Common myeloid progenitor, CD34-positive (primary cell): Measurements from ENCODE around the gene MYO18A.
A peak's percentile ranks its signal among the peaks of the same experiment; 100 is the strongest.

ENCODE experiments used
- CTCF ChIA-PET: fragments of 350-600 bp; sonication (Branson Sonifier 250); formaldehyde crosslinking; loops from one replicate; lab custom pipeline; 2021; ENCODE audit warnings: antibody characterized with exemption; lab: Charles Lee
- POLR2A ChIA-PET: fragments of 350-600 bp; sonication (Branson Sonifier 250); formaldehyde crosslinking; loops from one replicate; lab custom pipeline; 2021; ENCODE audit warnings: antibody characterized with exemption; lab: Charles Lee
- DNase-seq, 3 donors: peaks; one replicate each; pipeline versions ENCODE4 v3.0.0 to v3.0.0-alpha.2; 2013
- H3K27ac ChIP-seq, 2 experiments: 1 replicate in 1 of 2; 2 replicates in 1 of 2; pipeline ENCODE4 v1.7.0; 2013; ENCODE audit warnings: inconsistent platforms in 2 of 2, low read length in 2 of 2, mild to moderate bottlenecking in 2 of 2, low read depth in 1 of 2, moderate library complexity in 1 of 2; ENCODE audit not compliant: severe bottlenecking in 2 of 2, insufficient read depth in 1 of 2, poor library complexity in 1 of 2
- H3K27me3 ChIP-seq, 5 experiments: replicated peaks in 2 of 5; 1 replicate in 3 of 5; 2 replicates in 2 of 5; pipeline versions ENCODE4 v1.6.1 to v1.7.0; 2013; ENCODE audit warnings: low read length in 4 of 5, mild to moderate bottlenecking in 2 of 5, moderate library complexity in 2 of 5, inconsistent platforms in 1 of 5; ENCODE audit not compliant: insufficient read depth in 5 of 5, control insufficient read depth in 4 of 5
- H3K36me3 ChIP-seq, 4 experiments: 1 replicate in 2 of 4; 2 replicates in 2 of 4; pipeline versions ENCODE4 v1.6.1 to v1.7.0; 2013; ENCODE audit warnings: low read length in 3 of 4, control low read depth in 1 of 4, mild to moderate bottlenecking in 1 of 4; ENCODE audit not compliant: control insufficient read depth in 4 of 4, insufficient read depth in 4 of 4
- H3K4me1 ChIP-seq, 4 experiments: 1 replicate in 3 of 4; 2 replicates in 1 of 4; pipeline versions ENCODE4 v1.6.1 to v1.7.1; 2013; ENCODE audit warnings: low read length in 3 of 4, mild to moderate bottlenecking in 3 of 4, control low read depth in 1 of 4, inconsistent platforms in 1 of 4, moderate library complexity in 1 of 4; ENCODE audit not compliant: control insufficient read depth in 4 of 4, insufficient read depth in 4 of 4; ENCODE audit errors: control extremely low read depth in 1 of 4
- H3K4me3 ChIP-seq, 7 experiments: 1 replicate in 4 of 7; 2 replicates in 3 of 7; pipeline versions ENCODE4 v1.5.1 to v1.7.0; 2013; ENCODE audit warnings: mild to moderate bottlenecking in 7 of 7, low read length in 6 of 7, moderate library complexity in 6 of 7, inconsistent platforms in 2 of 7, low read depth in 2 of 7, control low read depth in 1 of 7; ENCODE audit not compliant: insufficient read depth in 4 of 7, control insufficient read depth in 1 of 7; ENCODE audit errors: extremely low read depth in 1 of 7
- H3K9me3 ChIP-seq, 5 experiments: 1 replicate in 4 of 5; 2 replicates in 1 of 5; pipeline versions ENCODE4 v1.6.1 to v1.7.1; 2013; ENCODE audit warnings: low read length in 4 of 5, mild to moderate bottlenecking in 2 of 5, inconsistent platforms in 1 of 5, low read depth in 1 of 5, moderate library complexity in 1 of 5; ENCODE audit not compliant: control insufficient read depth in 4 of 5, insufficient read depth in 2 of 5; ENCODE audit errors: control extremely low read depth in 1 of 5
- WGBS: methylation state at CpG from one replicate; pipeline ENCODE4 v1.1.5; 2013; ENCODE audit not compliant: insufficient coverage; 5-methylcytosine and 5-hydroxymethylcytosine counted together

MYO18A gene

DNA sequence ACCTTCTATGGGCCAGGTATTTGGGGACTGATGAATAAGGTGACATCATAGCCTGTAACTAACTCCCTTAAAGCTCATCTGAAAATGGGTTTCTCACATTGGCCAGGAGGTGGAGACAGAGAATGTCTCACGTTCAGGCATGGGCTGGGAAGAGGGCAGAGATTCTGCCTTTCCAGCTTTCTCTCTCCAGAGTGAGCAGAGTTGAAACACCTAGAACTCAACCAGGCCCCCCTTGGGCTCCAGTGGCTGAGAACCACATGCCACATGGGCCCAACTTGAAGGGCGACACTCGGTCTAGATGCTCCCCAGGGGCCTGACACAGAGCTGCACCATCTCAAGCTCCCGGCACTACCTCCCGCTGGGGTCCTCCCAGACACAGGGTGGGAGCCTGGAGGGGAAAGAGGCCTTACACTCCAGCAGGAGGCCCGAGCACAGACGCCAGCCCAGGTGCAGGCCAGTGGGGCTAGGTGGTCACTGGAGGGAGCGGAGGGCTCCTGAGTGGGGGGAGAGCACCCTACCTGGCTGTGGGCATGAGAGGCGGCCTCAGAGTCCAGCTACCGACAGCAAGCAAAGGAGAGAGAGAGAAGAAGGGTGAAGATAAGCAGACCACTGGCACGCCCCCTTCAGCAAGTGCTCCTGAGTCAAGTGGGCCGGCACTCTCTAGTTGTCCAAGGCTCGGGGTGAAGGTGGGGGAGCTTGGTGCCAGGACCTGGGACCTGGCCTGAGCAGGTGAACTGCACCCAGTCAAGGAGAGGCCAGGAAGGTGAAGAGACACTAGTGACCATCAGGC is 55.9 kb downstream of the MYO18A start:
- 79% methylated on average over 12 of the region's 13 CpGs for WGBS
- ChIA-PET CTCF (interaction anchor here (0.8 to 26.1 kb wide), 29 partner anchors 9 to 225 kb away, joined by 3 to 673 read pairs (median 4); partner anchors contain the start of genes MYO18A and SEZ6), POLR2A (interaction anchor here (0.6 to 1.5 kb wide), 6 partner anchors 8 to 25 kb away, joined by 3 to 7 read pairs (median 4); no protein-coding TSS in a partner anchor)
- peaks cover 6 to 86% (median 71%) of the 10 kb centered on the region in 4 experiments for H3K36me3 ChIP-seq
- no peaks in the 10 kb centered on the region for H3K9me3 ChIP-seq
- DNase-seq: peak; percentile 72 to 85 (median 83)
- H3K27ac ChIP-seq: peak overlapping the region in 1 of 2 experiments; percentile 55
- no peaks in the 10 kb centered on the region for H3K27me3 ChIP-seq
- peaks cover 2 to 52% (median 33%) of the 10 kb centered on the region in 4 experiments for H3K4me1 ChIP-seq
- no peak overlapping the region for H3K4me3 ChIP-seq

DNA sequence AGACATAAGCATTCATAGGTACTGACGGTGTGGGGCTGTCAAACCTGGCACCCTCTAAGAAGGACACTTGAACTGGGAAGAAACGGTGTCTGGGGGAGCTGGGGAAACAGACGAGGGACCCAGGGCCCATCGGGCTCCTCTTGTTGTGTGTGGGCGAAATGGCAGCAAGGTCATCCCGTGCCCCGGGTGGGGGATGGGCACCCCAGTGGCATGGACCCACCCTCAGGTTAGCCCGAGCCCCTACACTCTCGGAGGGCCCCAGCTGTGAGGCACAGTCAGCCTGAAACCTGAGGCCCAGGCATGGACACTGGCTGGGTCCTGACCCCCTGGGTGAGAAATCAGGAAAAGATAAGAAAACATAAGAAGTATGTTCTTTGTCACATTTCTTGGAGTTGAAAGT is 57.1 kb downstream of the MYO18A start:
- H3K4me1 ChIP-seq: peaks cover 2 to 41% (median 25%) of the 10 kb centered on the region in 4 experiments
- H3K9me3 ChIP-seq: no peaks in the 10 kb centered on the region
- 95% methylated on average over 7 of the region's 9 CpGs for WGBS
- peak overlapping the region in 1 of 2 experiments; percentile 60 for H3K27ac ChIP-seq
- ChIA-PET CTCF (interaction anchor here (1.2 to 26.1 kb wide), 7 partner anchors 8 to 169 kb away, joined by 3 to 673 read pairs (median 16); partner anchors contain the start of gene MYO18A), POLR2A (interaction anchor here (0.9 kb wide), 1 partner anchor 15 kb away, joined by 3 read pairs; no protein-coding TSS in a partner anchor)
- H3K4me3 ChIP-seq: no peak overlapping the region
- peaks cover 5 to 86% (median 71%) of the 10 kb centered on the region in 4 experiments for H3K36me3 ChIP-seq
- H3K27me3 ChIP-seq: no peaks in the 10 kb centered on the region
- DNase-seq: no peak

GRCh38 chr17:29121442-29121841 is 58.8 kb downstream of the MYO18A start:
- Histone ChIP-seq H3K36me3 (peaks cover 9 to 83% (median 68%) of the 10 kb centered on the region in 4 experiments), H3K27me3 (no peaks in the 10 kb centered on the region), H3K27ac (no peak overlapping the region), H3K9me3 (no peaks in the 10 kb centered on the region), H3K4me1 (peaks cover 0 to 24% (median 9%) of the 10 kb centered on the region in 4 experiments), H3K4me3 (no peak overlapping the region)
- WGBS: 100% methylated on average over 6 of the region's 10 CpGs
- ChIA-PET CTCF (interaction anchor here (1.0 to 26.1 kb wide), 4 partner anchors 19 to 168 kb away, joined by 3 to 673 read pairs (median 4); no protein-coding TSS in a partner anchor), POLR2A (no interaction called here)
- DNase-seq: no peak

DNA sequence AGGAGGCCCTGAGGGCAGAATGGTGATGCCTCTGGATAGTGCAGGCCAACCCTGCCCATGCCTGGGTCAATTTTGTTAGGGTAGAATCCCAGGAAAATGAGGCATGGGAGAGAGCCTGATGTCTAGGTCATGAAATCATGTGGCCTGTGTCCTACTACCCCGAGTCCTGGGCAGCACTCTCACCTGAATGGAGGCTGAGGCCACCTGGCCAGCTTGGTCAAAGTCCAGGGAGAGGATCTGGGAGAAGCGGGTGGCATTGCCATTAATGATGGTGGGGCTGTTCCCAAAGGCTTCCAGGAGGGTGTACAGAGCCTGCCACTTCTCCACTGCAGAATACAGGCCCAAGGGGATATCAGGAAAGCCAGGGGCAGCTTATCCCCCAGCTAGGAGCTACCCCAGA is 59.8 kb downstream of the MYO18A start:
- ChIA-PET CTCF (interaction anchor here (0.5 to 26.1 kb wide), 7 partner anchors 20 to 286 kb away, joined by 3 to 673 read pairs (median 3); no protein-coding TSS in a partner anchor), POLR2A (no interaction called here)
- Histone ChIP-seq H3K27me3 (no peaks in the 10 kb centered on the region), H3K27ac (peak overlapping the region in 1 of 2 experiments; percentile 19), H3K36me3 (peaks cover 13 to 85% (median 71%) of the 10 kb centered on the region in 4 experiments), H3K4me3 (no peak overlapping the region), H3K9me3 (no peaks in the 10 kb centered on the region), H3K4me1 (peaks cover 0 to 14% (median 4%) of the 10 kb centered on the region in 4 experiments)
- 85% methylated on average over 2 of the region's 2 CpGs for WGBS
- DNase-seq: no peak

DNA sequence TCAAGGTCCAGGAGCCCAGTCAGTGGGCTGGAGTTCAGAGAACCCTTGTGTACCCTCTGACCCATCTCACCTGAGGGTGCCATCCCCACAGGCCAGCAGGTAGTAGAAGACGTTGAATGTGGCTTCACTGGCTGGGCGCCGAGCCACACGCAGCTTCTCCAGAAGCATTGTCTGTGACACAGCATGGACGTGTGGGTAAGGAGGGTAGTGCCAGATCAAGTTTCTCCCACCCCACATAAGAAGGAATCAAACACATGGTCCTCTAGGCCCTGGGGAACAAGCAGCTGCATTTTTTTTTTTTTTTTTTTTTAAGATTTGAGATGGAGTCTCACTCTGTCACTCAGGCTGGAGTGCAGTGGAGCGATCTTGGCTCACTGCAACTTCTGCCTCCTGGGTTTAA is 60.9 kb downstream of the MYO18A start:
- Histone ChIP-seq H3K9me3 (no peaks in the 10 kb centered on the region), H3K27ac (no peak overlapping the region), H3K4me3 (no peak overlapping the region), H3K36me3 (peaks cover 13 to 87% (median 70%) of the 10 kb centered on the region in 4 experiments), H3K27me3 (no peaks in the 10 kb centered on the region), H3K4me1 (peaks cover 0 to 2% (median 1%) of the 10 kb centered on the region in 4 experiments)
- DNase-seq: no peak
- CTCF ChIA-PET: interaction anchor here (0.6 to 26.1 kb wide), 13 partner anchors 7 to 170 kb away, joined by 3 to 673 read pairs (median 4); no protein-coding TSS in a partner anchor
- 100% methylated on average over 1 of the region's 6 CpGs for WGBS
- POLR2A ChIA-PET: interaction anchor here (0.7 to 1.0 kb wide), 2 partner anchors 26 to 277 kb away, joined by 3 to 7 read pairs; no protein-coding TSS in a partner anchor

GRCh38 chr17:29116804-29117753 is 63.1 kb downstream of the MYO18A start:
- CTCF ChIA-PET: interaction anchor here (0.9 to 26.1 kb wide), 34 partner anchors 10 to 392 kb away, joined by 3 to 673 read pairs (median 4); partner anchors contain the start of gene PHF12
- POLR2A ChIA-PET: interaction anchor here (1.5 kb wide), 1 partner anchor 23 kb away, joined by 6 read pairs; no protein-coding TSS in a partner anchor
- no peaks in the 10 kb centered on the region for H3K4me1 ChIP-seq
- peak; percentile 58 to 75 (median 68) for DNase-seq
- no peak overlapping the region for H3K4me3 ChIP-seq
- no peaks in the 10 kb centered on the region for H3K9me3 ChIP-seq
- peaks cover 13 to 94% (median 79%) of the 10 kb centered on the region in 4 experiments for H3K36me3 ChIP-seq
- WGBS: 88% methylated on average over 13 of the region's 26 CpGs
- no peaks in the 10 kb centered on the region for H3K27me3 ChIP-seq
- no peak overlapping the region for H3K27ac ChIP-seq
